Measurements from ENCODE around the gene ESR1. TPM values are rescaled to one million over a fixed set of nuclear protein-coding genes. Genes with fewer than 3 reads are reported as not detected.

Gene ESR1
- total and polyA plus RNA-seq, 9 of the 15 experiments (the other 6 are each of a cell fraction or from before 2014, with no cell fraction given), result 0.03 to 0.27 (median 0.08) TPM; not detected in 1

DNA sequence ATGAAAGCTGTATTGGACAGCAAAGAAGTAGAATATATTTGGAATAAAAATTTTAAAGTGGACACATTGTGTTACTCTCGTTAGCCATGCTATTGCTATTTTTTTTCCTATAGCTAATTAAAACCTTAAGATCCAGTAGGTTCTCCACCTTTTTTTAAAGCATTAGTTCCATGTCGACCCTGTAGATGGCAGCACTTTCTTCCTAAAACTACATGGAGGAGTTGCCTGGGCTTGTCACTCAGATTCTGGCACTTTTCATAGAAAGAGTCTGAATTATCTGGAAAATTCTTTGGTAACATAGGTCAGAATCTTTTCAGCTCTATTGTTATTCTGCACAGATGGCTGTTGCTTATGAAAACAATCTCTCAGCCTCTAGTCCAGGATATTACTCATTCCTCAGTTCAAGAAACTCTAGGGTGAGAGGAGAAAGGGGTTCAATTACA, 42.0 kb upstream of the ESR1 start (continued):
- TF ChIP-seq, protein P1, sequence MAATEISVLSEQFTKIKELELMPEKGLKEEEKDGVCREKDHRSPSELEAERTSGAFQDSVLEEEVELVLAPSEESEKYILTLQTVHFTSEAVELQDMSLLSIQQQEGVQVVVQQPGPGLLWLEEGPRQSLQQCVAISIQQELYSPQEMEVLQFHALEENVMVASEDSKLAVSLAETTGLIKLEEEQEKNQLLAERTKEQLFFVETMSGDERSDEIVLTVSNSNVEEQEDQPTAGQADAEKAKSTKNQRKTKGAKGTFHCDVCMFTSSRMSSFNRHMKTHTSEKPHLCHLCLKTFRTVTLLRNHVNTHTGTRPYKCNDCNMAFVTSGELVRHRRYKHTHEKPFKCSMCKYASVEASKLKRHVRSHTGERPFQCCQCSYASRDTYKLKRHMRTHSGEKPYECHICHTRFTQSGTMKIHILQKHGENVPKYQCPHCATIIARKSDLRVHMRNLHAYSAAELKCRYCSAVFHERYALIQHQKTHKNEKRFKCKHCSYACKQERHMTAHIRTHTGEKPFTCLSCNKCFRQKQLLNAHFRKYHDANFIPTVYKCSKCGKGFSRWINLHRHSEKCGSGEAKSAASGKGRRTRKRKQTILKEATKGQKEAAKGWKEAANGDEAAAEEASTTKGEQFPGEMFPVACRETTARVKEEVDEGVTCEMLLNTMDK (IDR thresholded peaks at IDR 0.05; ENCODE audit: borderline replicate concordance, insufficient read depth, low read depth, low read length, poor library complexity, severe bottlenecking), result peak; percentile 64
- TF ChIP-seq RAD21 (CRISPR knock-in tag; conservative IDR thresholded peaks at IDR 0.05 in 1 of 2, IDR thresholded peaks at IDR 0.05 in 1 of 2), result peak; percentile 42 to 64
- no peak for TF ChIP-seq NFRKB (IDR thresholded peaks at IDR 0.05; ENCODE audit: low read depth)
- TF ChIP-seq, protein P2, sequence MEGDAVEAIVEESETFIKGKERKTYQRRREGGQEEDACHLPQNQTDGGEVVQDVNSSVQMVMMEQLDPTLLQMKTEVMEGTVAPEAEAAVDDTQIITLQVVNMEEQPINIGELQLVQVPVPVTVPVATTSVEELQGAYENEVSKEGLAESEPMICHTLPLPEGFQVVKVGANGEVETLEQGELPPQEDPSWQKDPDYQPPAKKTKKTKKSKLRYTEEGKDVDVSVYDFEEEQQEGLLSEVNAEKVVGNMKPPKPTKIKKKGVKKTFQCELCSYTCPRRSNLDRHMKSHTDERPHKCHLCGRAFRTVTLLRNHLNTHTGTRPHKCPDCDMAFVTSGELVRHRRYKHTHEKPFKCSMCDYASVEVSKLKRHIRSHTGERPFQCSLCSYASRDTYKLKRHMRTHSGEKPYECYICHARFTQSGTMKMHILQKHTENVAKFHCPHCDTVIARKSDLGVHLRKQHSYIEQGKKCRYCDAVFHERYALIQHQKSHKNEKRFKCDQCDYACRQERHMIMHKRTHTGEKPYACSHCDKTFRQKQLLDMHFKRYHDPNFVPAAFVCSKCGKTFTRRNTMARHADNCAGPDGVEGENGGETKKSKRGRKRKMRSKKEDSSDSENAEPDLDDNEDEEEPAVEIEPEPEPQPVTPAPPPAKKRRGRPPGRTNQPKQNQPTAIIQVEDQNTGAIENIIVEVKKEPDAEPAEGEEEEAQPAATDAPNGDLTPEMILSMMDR (IDR thresholded peaks at IDR 0.05 in 2 of 3, conservative IDR thresholded peaks at IDR 0.05 in 1 of 3; ENCODE audit: insufficient read depth in 2 of 3, low read depth in 1 of 3, low read length in 3 of 3), result peak; percentile 59 to 76 (median 74)
- no peak for TF ChIP-seq CEBPG (CRISPR knock-in tag; IDR thresholded peaks at IDR 0.05)
- TF ChIP-seq CEBPG (tag; conservative IDR thresholded peaks at IDR 0.05 in 1 of 2, IDR thresholded peaks at IDR 0.05 in 1 of 2), result no peak
